Stimulated activated CD8-positive, alpha-beta memory T cell treated with anti-CD3 and anti-CD28 coated beads, Interleukin-7, amount 100 ng/mL, for 48 hours (primary cell): ENCODE results near the gene TRMT6.

ENCODE experiments used
- DNase-seq, 2 donors: peaks; one replicate each; pipeline ENCODE4 v3.0.0-alpha.2; 2020; ENCODE audit warnings: low read depth in 1 of 2; ENCODE audit errors: extremely low read depth in 1 of 2

Gene TRMT6

GRCh38 chr20:5950271-5951031 is at the start of gene TRMT6, which contains the start of gene MCM8:
TRMT6 (minus strand) TSS chr20:5950533; CDS start chr20:5950405, 128 bp downstream.
MCM8 (plus strand) TSS chr20:5950652; CDS start chr20:5952016, 1,364 bp downstream.
- DNase-seq = peak; percentile 93 to 97

- DNase-seq = no peak
Observed at GRCh38 chr20:5999783-6000182, 49.5 kb upstream of the TRMT6 start.

GRCh38 chr20:5996765-5997164 is 46.4 kb upstream of the TRMT6 start:
- DNase-seq = peak in 1 of 2 donors; percentile 13

GRCh38 chr20:5991623-5992441 is 41.5 kb upstream of the TRMT6 start:
- DNase-seq = no peak

- DNase-seq = no peak
Observed at GRCh38 chr20:5990946-5991345, 40.6 kb upstream of the TRMT6 start.

- no peak for DNase-seq
Observed at GRCh38 chr20:5989539-5989938, 39.2 kb upstream of the TRMT6 start.

GRCh38 chr20:5987383-5987782 is 37.0 kb upstream of the TRMT6 start:
- DNase-seq = no peak

- DNase-seq = no peak
Observed at GRCh38 chr20:5980720-5981538, 30.6 kb upstream of the TRMT6 start.

- DNase-seq = no peak
Observed at GRCh38 chr20:5979801-5980200, 29.5 kb upstream of the TRMT6 start.

GRCh38 chr20:5977975-5978374 is 27.6 kb upstream of the TRMT6 start:
- DNase-seq = no peak

GRCh38 chr20:5977223-5977622 is 26.9 kb upstream of the TRMT6 start:
- DNase-seq = no peak

GRCh38 chr20:5975778-5976177 is 25.4 kb upstream of the TRMT6 start:
- no peak for DNase-seq

- no peak for DNase-seq
Observed at GRCh38 chr20:5974531-5974930, 24.2 kb upstream of the TRMT6 start.

- no peak for DNase-seq
Observed at GRCh38 chr20:5973971-5974370, 23.6 kb upstream of the TRMT6 start.

GRCh38 chr20:5973172-5973571 is 22.8 kb upstream of the TRMT6 start:
- DNase-seq = no peak

GRCh38 chr20:5971203-5971602 is 20.9 kb upstream of the TRMT6 start:
- no peak for DNase-seq

- DNase-seq = no peak
Observed at GRCh38 chr20:5970381-5970780, 20.0 kb upstream of the TRMT6 start.

- DNase-seq = no peak
Observed at GRCh38 chr20:5969940-5970339, 19.6 kb upstream of the TRMT6 start.

GRCh38 chr20:5969348-5969935 is 19.1 kb upstream of the TRMT6 start:
- no peak for DNase-seq

- no peak for DNase-seq
Observed at GRCh38 chr20:5968462-5968861, 18.1 kb upstream of the TRMT6 start.

- no peak for DNase-seq
Observed at GRCh38 chr20:5967469-5967868, 17.1 kb upstream of the TRMT6 start.
